Body of pancreas (tissue), 4 donors: ENCODE measurements around the gene AP4B1.

ENCODE experiments used
- CTCF ChIP-seq, 7 experiments: fragments of 450-650 bp in 4 of 7; fragments of 200-600 bp in 3 of 7; sonication (generic) in 3 of 7; IDR thresholded peaks; one replicate each; pipeline ENCODE4 v1.5.1; 2016 to 2019; ENCODE audit warnings: antibody characterized with exemption in 7 of 7
- POLR2A ChIP-seq, 3 donors: fragments of 450-650 bp; IDR thresholded peaks; one replicate each; pipeline ENCODE4 v1.6.1; 2016; ENCODE audit warnings: antibody characterized with exemption in 3 of 3, mild to moderate bottlenecking in 2 of 3

GRCh38 chr1:113903501-113904292, 902 bp downstream of the AP4B1 start:
- no peak for TF ChIP-seq CTCF (IDR thresholded peaks at IDR 0.05)
- TF ChIP-seq POLR2A (IDR thresholded peaks at IDR 0.05), result no peak
